Parathyroid adenoma (tissue), 2 donors: ENCODE data around the gene CAPZA1.

ENCODE experiments used
- H2AFZ ChIP-seq: fragments of 300-600 bp; sonication (generic); one replicate; pipeline ENCODE4 v1.7.0; 2017; ENCODE audit warnings: antibody characterized with exemption, mild to moderate bottlenecking
- H3K27ac ChIP-seq: fragments of 300-600 bp; sonication (generic); one replicate; pipeline ENCODE4 v1.7.0; 2017
- H3K27me3 ChIP-seq: fragments of 300-600 bp; sonication (generic); one replicate; pipeline ENCODE4 v1.7.0; 2017; ENCODE audit warnings: low read length; ENCODE audit not compliant: control insufficient read depth, insufficient read depth
- H3K36me3 ChIP-seq: fragments of 300-600 bp; sonication (generic); one replicate; pipeline ENCODE4 v1.7.0; 2017; ENCODE audit warnings: low read length; ENCODE audit not compliant: control insufficient read depth, insufficient read depth
- H3K4me1 ChIP-seq: fragments of 300-600 bp; sonication (generic); one replicate; pipeline ENCODE4 v1.7.0; 2017; ENCODE audit warnings: control low read depth
- H3K4me2 ChIP-seq: fragments of 300-600 bp; sonication (generic); one replicate; pipeline ENCODE4 v1.7.0; 2017; ENCODE audit warnings: low read length
- H3K4me3 ChIP-seq: fragments of 300-600 bp; sonication (generic); one replicate; pipeline ENCODE4 v1.7.0; 2017; ENCODE audit warnings: low read depth, low read length
- H3K79me2 ChIP-seq: fragments of 300-600 bp; sonication (generic); one replicate; pipeline ENCODE4 v1.7.0; 2017; ENCODE audit warnings: control low read depth
- H3K9ac ChIP-seq: fragments of 300-600 bp; sonication (generic); one replicate; pipeline ENCODE4 v1.7.0; 2017; ENCODE audit warnings: mild to moderate bottlenecking
- H3K9me3 ChIP-seq: fragments of 300-600 bp; sonication (generic); one replicate; pipeline ENCODE4 v1.7.0; 2017; ENCODE audit warnings: low read length; ENCODE audit not compliant: control insufficient read depth
- TF ChIP-seq, protein P1 (sequence below): fragments of 300-600 bp; sonication (generic); IDR thresholded peaks from one replicate; pipeline ENCODE4 v1.7.0; 2017; ENCODE audit warnings: antibody characterized with exemption, mild to moderate bottlenecking
- donor health status: primary hyperparathyroidism.

The CAPZA1 gene

DNA sequence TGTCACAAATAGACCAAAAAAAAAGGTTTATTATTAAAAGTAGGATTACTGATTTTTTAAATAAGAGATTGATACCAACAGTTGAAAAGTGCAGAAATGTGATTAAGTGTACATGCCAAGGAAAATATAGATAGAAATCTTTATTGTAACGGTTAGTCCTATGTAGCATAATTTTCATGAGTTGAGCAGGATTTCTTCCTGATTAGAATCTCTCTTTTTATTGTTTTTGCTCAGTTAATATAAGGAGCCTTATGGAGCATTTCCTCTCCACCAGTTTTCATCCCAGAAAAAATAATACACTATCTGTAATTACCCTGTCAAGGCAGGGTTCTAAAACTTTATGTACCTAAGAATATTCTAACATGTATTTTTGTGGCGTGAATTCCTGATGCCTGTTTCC is 23.4 kb downstream of the CAPZA1 start:
- no peak overlapping the region for H3K27ac ChIP-seq
- no peaks in the 10 kb centered on the region for H3K4me1 ChIP-seq
- TF ChIP-seq, protein P1, sequence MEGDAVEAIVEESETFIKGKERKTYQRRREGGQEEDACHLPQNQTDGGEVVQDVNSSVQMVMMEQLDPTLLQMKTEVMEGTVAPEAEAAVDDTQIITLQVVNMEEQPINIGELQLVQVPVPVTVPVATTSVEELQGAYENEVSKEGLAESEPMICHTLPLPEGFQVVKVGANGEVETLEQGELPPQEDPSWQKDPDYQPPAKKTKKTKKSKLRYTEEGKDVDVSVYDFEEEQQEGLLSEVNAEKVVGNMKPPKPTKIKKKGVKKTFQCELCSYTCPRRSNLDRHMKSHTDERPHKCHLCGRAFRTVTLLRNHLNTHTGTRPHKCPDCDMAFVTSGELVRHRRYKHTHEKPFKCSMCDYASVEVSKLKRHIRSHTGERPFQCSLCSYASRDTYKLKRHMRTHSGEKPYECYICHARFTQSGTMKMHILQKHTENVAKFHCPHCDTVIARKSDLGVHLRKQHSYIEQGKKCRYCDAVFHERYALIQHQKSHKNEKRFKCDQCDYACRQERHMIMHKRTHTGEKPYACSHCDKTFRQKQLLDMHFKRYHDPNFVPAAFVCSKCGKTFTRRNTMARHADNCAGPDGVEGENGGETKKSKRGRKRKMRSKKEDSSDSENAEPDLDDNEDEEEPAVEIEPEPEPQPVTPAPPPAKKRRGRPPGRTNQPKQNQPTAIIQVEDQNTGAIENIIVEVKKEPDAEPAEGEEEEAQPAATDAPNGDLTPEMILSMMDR = no peak
- H3K9me3 ChIP-seq = no peaks in the 10 kb centered on the region
- H3K36me3 ChIP-seq = no peaks in the 10 kb centered on the region
- no peak overlapping the region for H2AFZ ChIP-seq
- H3K4me2 ChIP-seq = no peak overlapping the region
- H3K79me2 ChIP-seq = peaks cover 15% of the 10 kb centered on the region
- no peaks in the 10 kb centered on the region for H3K27me3 ChIP-seq
- H3K4me3 ChIP-seq = no peak overlapping the region
- H3K9ac ChIP-seq = no peak overlapping the region

DNA sequence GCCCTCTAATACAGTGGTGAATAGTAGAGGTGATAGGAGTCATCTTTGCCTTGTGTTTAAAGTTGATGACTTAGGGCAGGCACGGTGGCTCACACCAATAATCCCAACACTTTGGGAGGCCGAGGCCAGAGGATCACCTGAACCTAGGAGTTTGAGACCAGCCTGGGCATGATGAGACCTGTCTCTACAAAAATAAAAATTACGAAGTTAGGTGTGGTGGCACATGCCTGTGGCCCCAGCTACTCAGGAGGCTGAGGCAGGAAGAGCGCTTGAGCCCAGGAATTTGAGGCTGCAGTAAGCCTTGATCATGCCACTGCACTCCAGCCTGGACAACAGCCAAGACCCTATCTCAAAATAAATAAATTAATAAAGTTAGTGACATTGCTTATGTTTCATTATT is 26.6 kb downstream of the CAPZA1 start:
- H3K4me2 ChIP-seq = no peak overlapping the region
- no peaks in the 10 kb centered on the region for H3K4me1 ChIP-seq
- H3K79me2 ChIP-seq = peaks cover 13% of the 10 kb centered on the region
- TF ChIP-seq, protein P1 = no peak
- no peak overlapping the region for H3K27ac ChIP-seq
- no peaks in the 10 kb centered on the region for H3K9me3 ChIP-seq
- H2AFZ ChIP-seq = no peak overlapping the region
- no peak overlapping the region for H3K4me3 ChIP-seq
- no peak overlapping the region for H3K9ac ChIP-seq
- H3K36me3 ChIP-seq = no peaks in the 10 kb centered on the region
- no peaks in the 10 kb centered on the region for H3K27me3 ChIP-seq

DNA sequence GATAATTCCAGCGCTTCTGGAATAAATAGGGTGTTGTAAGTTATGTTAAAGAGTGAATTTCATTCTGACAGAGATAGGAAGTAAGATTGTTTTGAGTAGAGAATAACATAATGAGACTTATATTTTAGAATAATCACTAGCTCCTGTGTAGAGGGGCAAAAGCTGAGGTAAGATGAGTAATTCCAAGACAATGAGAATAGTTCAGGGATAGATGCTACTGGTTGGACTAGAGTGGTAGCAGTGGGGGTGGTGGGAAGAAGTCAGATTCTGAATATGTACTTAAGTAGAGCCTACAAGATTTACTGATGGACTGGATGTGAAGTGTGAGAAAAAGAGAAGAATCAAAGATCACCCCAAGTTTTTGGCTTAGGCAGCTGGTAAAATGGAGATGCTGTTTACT is 31.6 kb downstream of the CAPZA1 start:
- H3K36me3 ChIP-seq = no peaks in the 10 kb centered on the region
- TF ChIP-seq, protein P1 = no peak
- no peak overlapping the region for H3K27ac ChIP-seq
- no peaks in the 10 kb centered on the region for H3K27me3 ChIP-seq
- peaks cover 1% of the 10 kb centered on the region for H3K79me2 ChIP-seq
- H2AFZ ChIP-seq = no peak overlapping the region
- no peak overlapping the region for H3K9ac ChIP-seq
- no peaks in the 10 kb centered on the region for H3K9me3 ChIP-seq
- no peak overlapping the region for H3K4me2 ChIP-seq
- H3K4me3 ChIP-seq = no peak overlapping the region
- no peaks in the 10 kb centered on the region for H3K4me1 ChIP-seq

DNA sequence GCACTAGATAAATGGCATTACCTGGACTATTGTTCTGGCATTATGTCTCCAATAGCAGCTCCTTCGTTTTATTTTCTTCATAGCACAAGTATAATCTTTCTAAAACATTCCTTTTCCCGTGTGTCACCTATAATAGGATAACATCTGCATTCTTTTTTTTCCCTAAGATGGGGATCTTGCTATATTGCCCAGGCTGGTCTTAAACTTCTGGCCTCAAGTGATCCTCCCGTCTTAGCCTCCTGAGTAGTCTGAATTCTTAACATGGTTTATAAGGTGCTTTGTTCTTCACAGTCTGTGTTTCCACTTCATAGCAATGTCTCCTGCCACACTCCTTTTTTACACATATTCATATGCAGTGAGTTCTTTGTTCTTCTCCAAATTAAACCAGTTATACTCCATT is 46.2 kb downstream of the CAPZA1 start:
- Histone ChIP-seq H3K9ac (no peak overlapping the region), H2AFZ (no peak overlapping the region), H3K36me3 (no peaks in the 10 kb centered on the region), H3K4me2 (no peak overlapping the region), H3K27ac (no peak overlapping the region), H3K9me3 (no peaks in the 10 kb centered on the region), H3K4me1 (no peaks in the 10 kb centered on the region), H3K79me2 (no peaks in the 10 kb centered on the region), H3K4me3 (no peak overlapping the region), H3K27me3 (no peaks in the 10 kb centered on the region)
- TF ChIP-seq, protein P1 = no peak

DNA sequence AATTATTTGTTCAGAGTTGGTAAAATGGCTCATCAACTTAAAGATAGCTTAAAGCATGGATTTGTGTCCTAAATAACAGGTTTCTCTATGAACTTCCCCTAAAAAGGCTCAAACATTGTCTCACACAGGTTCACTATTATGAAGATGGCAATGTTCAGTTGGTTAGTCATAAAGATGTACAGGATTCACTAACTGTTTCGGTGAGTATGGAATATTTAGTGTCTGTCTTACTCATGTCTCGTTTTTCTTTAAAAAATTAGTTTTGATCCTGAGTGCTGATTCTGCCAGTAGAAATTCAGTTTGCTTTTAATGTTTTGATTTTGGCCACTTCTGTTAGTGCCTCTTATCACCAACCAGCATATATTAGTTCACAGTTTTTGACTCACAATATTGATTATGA is 47.3 kb downstream of the CAPZA1 start:
- H3K4me2 ChIP-seq = no peak overlapping the region
- H3K4me3 ChIP-seq = no peak overlapping the region
- no peak overlapping the region for H3K9ac ChIP-seq
- H3K4me1 ChIP-seq = no peaks in the 10 kb centered on the region
- no peaks in the 10 kb centered on the region for H3K27me3 ChIP-seq
- TF ChIP-seq, protein P1 = no peak
- no peaks in the 10 kb centered on the region for H3K9me3 ChIP-seq
- H3K36me3 ChIP-seq = no peaks in the 10 kb centered on the region
- H2AFZ ChIP-seq = no peak overlapping the region
- no peaks in the 10 kb centered on the region for H3K79me2 ChIP-seq
- no peak overlapping the region for H3K27ac ChIP-seq
